ENCODE data around the gene PRKRIP1. TPM values are rescaled to one million over a fixed set of nuclear protein-coding genes. Genes with fewer than 3 reads are reported as not detected.

PRKRIP1 gene
- total and polyA plus RNA-seq, 4 donors, result 5.4 to 15.8 (median 7.1) TPM

DNA sequence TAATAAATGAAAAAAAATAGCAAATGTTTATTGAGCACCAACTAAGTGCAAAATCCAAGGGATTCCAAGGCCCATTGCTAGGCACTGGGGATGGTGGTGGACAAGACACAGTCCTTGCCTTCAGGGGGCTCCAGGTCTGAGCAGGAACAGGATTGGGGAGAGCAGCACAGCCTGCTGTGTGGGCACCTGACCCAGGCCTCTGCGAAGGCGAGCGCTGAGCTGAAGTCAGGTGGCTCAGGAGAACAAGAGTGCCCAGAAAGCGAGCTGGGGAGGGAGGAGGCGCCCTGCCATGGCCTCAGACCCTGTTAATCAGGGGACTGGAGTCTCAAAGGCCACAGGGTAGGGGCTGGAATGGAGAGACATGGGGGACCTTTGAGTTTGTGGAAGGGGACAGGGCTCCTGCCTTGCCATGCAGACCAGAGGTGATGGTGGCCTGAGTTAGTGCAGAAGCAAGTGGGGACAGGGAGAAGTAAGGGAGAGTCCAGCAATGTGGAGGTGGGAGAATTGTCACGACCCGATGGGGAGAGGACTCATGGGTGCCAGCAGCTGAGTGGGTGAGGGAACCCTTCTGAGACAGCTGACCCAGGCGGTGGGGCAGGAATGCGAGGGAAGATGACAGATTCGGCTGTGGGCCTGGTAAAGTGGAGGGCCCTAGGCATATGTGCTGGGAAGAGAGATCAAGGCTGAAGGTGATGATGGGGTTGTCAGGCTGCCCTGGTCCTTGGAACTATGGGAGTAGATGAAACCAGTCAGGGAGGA, 33.2 kb downstream of the PRKRIP1 start:
- Histone ChIP-seq H3K4me1 (ENCODE audit: control insufficient read depth in 4 of 4, insufficient read depth in 4 of 4, low read length in 3 of 4) (peaks cover 0 to 14% (median 11%) of the 10 kb centered on the region in 4 donors), H3K9me3 (ENCODE audit: control insufficient read depth in 4 of 4, low read length in 3 of 4) (no peaks in the 10 kb centered on the region), H3K27me3 (ENCODE audit: control insufficient read depth in 4 of 4, insufficient read depth in 4 of 4, low read length in 3 of 4) (no peaks in the 10 kb centered on the region), H3K4me3 (ENCODE audit: low read depth in 1 of 3, low read length in 3 of 3) (no peak overlapping the region), H3K9ac (ENCODE audit: low read depth in 1 of 2, low read length in 2 of 2) (no peak overlapping the region), H3K36me3 (ENCODE audit: control insufficient read depth in 4 of 4, insufficient read depth in 3 of 4, low read depth in 1 of 4, low read length in 3 of 4) (peaks cover 2 to 24% (median 5%) of the 10 kb centered on the region in 4 donors), H3K27ac (ENCODE audit: low read depth in 1 of 2, low read length in 2 of 2) (no peak overlapping the region)
- no peak for DNase-seq (ENCODE audit: low spot score)
- 96% methylated on average over 10 of the region's 10 CpGs for WGBS
- no peak for TF ChIP-seq NR2F2 (IDR thresholded peaks at IDR 0.05)

DNA sequence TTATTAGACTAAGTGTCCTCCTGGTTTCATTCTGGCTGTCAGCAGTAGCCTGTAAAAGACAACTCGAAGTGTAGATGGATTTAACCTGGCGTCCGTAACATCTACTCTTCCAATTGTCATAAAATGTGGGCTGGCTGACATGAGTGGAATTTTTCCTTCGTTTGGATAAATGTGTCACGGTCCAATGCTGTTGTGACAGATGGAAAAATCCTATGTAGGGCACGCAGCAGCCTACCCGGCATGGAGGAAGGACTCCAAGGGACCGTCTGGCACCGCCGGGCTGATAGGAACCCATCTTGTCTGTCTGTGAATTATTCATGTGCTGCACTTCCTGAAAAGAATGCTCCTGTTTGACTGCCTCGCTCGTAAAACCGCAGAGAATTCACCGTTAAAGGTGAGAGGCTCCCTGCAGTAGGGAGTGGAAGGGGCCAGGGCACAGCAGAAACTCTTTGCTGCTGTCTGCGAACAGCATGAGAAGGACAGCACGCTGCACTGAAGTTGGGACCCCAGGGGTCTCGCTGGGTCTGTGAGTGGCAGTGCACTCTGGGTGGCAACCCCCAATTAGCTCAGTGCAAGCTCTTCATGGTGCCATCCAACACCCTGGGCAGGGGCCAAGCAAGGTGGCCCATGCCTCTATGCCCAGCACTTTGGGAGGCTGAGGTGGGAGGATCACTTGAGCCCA, 35.6 kb downstream of the PRKRIP1 start:
- peaks cover 0 to 4% (median 0%) of the 10 kb centered on the region in 4 donors for H3K36me3 ChIP-seq (ENCODE audit: control insufficient read depth in 4 of 4, insufficient read depth in 3 of 4, low read depth in 1 of 4, low read length in 3 of 4)
- no peaks in the 10 kb centered on the region for H3K9me3 ChIP-seq (ENCODE audit: control insufficient read depth in 4 of 4, low read length in 3 of 4)
- H3K27ac ChIP-seq (ENCODE audit: low read depth in 1 of 2, low read length in 2 of 2), result peak overlapping the region; percentile 27 to 63
- no peaks in the 10 kb centered on the region for H3K27me3 ChIP-seq (ENCODE audit: control insufficient read depth in 4 of 4, insufficient read depth in 4 of 4, low read length in 3 of 4)
- DNase-seq (ENCODE audit: low spot score), result no peak
- H3K9ac ChIP-seq (ENCODE audit: low read depth in 1 of 2, low read length in 2 of 2), result no peak overlapping the region
- TF ChIP-seq, protein P1, sequence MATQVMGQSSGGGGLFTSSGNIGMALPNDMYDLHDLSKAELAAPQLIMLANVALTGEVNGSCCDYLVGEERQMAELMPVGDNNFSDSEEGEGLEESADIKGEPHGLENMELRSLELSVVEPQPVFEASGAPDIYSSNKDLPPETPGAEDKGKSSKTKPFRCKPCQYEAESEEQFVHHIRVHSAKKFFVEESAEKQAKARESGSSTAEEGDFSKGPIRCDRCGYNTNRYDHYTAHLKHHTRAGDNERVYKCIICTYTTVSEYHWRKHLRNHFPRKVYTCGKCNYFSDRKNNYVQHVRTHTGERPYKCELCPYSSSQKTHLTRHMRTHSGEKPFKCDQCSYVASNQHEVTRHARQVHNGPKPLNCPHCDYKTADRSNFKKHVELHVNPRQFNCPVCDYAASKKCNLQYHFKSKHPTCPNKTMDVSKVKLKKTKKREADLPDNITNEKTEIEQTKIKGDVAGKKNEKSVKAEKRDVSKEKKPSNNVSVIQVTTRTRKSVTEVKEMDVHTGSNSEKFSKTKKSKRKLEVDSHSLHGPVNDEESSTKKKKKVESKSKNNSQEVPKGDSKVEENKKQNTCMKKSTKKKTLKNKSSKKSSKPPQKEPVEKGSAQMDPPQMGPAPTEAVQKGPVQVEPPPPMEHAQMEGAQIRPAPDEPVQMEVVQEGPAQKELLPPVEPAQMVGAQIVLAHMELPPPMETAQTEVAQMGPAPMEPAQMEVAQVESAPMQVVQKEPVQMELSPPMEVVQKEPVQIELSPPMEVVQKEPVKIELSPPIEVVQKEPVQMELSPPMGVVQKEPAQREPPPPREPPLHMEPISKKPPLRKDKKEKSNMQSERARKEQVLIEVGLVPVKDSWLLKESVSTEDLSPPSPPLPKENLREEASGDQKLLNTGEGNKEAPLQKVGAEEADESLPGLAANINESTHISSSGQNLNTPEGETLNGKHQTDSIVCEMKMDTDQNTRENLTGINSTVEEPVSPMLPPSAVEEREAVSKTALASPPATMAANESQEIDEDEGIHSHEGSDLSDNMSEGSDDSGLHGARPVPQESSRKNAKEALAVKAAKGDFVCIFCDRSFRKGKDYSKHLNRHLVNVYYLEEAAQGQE (IDR thresholded peaks at IDR 0.05), result no peak
- peak; percentile 6 for TF ChIP-seq SP1 (IDR thresholded peaks at IDR 0.05)
- H3K4me3 ChIP-seq (ENCODE audit: low read depth in 1 of 3, low read length in 3 of 3), result no peak overlapping the region
- WGBS, result 61% methylated on average over 17 of the region's 17 CpGs
- H3K4me1 ChIP-seq (ENCODE audit: control insufficient read depth in 4 of 4, insufficient read depth in 4 of 4, low read length in 3 of 4), result peaks cover 0 to 15% (median 13%) of the 10 kb centered on the region in 4 donors

DNA sequence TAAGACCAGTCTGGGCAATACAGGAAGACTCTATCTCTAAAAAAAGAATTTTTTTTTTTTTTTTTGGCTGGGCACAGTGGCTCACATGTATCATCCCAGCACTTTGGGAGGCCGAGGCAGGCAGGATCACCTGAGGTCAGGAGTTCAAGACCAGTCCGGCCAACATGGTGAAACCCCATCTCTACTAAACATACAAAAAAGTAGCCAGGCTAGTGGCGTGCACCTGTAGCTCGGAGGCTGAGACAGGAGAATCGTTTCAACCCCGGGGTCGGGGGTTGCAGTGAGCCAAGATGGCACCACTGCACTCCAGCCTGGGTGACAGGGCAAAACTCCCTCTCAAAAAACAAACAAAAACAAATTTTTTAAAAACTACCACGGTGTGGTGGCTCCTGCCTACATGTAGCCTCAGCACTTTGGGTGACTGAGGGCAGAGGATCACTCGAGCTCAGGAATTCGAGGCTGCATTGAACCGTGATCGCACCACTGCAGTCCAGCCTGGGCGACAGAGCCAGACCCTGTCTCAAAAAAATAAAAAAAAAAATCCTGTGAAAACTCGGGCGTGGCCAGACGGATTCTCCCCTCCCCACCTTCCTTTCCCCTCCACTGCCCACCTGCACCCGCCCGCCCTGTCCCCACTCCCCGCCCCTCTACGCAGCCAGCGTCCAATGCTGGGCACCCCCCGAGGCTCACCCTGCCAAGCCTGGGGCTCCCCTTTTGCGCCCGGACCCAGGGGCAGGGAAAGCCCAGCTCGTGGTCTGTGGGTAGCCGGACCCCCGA, 36.5 kb downstream of the PRKRIP1 start:
- Histone ChIP-seq H3K27me3 (ENCODE audit: control insufficient read depth in 4 of 4, insufficient read depth in 4 of 4, low read length in 3 of 4) (no peaks in the 10 kb centered on the region), H3K4me3 (ENCODE audit: low read depth in 1 of 3, low read length in 3 of 3) (peak overlapping the region in 2 of 3 donors; percentile 34 to 80), H3K27ac (ENCODE audit: low read depth in 1 of 2, low read length in 2 of 2) (peak overlapping the region; percentile 44 to 52), H3K9me3 (ENCODE audit: control insufficient read depth in 4 of 4, low read length in 3 of 4) (no peaks in the 10 kb centered on the region), H3K9ac (ENCODE audit: low read depth in 1 of 2, low read length in 2 of 2) (no peak overlapping the region), H3K4me1 (ENCODE audit: control insufficient read depth in 4 of 4, insufficient read depth in 4 of 4, low read length in 3 of 4) (peaks cover 0 to 15% (median 13%) of the 10 kb centered on the region in 4 donors), H3K36me3 (ENCODE audit: control insufficient read depth in 4 of 4, insufficient read depth in 3 of 4, low read depth in 1 of 4, low read length in 3 of 4) (no peaks in the 10 kb centered on the region)
- no peak for DNase-seq (ENCODE audit: low spot score)
- WGBS, result 26% methylated on average over 27 of the region's 27 CpGs
- TF ChIP-seq, protein P2, sequence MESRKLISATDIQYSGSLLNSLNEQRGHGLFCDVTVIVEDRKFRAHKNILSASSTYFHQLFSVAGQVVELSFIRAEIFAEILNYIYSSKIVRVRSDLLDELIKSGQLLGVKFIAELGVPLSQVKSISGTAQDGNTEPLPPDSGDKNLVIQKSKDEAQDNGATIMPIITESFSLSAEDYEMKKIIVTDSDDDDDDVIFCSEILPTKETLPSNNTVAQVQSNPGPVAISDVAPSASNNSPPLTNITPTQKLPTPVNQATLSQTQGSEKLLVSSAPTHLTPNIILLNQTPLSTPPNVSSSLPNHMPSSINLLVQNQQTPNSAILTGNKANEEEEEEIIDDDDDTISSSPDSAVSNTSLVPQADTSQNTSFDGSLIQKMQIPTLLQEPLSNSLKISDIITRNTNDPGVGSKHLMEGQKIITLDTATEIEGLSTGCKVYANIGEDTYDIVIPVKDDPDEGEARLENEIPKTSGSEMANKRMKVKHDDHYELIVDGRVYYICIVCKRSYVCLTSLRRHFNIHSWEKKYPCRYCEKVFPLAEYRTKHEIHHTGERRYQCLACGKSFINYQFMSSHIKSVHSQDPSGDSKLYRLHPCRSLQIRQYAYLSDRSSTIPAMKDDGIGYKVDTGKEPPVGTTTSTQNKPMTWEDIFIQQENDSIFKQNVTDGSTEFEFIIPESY (IDR thresholded peaks at IDR 0.05), result no peak
- TF ChIP-seq, protein P1 (IDR thresholded peaks at IDR 0.05), result no peak
- no peak for TF ChIP-seq TAF1 (conservative IDR thresholded peaks at IDR 0.05)
- TF ChIP-seq SP1 (IDR thresholded peaks at IDR 0.05), result no peak
- TF ChIP-seq, protein P3, sequence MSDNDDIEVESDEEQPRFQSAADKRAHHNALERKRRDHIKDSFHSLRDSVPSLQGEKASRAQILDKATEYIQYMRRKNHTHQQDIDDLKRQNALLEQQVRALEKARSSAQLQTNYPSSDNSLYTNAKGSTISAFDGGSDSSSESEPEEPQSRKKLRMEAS (IDR thresholded peaks at IDR 0.05), result no peak
- TF ChIP-seq GABPA (IDR thresholded peaks at IDR 0.05 in 1 of 2, conservative IDR thresholded peaks at IDR 0.05 in 1 of 2), result no peak
- no peak for TF ChIP-seq RAD21 (IDR thresholded peaks at IDR 0.05)
- no peak for TF ChIP-seq EGR1 (IDR thresholded peaks at IDR 0.05; ENCODE audit: low read depth in 2 of 2)
- TF ChIP-seq, protein P4, sequence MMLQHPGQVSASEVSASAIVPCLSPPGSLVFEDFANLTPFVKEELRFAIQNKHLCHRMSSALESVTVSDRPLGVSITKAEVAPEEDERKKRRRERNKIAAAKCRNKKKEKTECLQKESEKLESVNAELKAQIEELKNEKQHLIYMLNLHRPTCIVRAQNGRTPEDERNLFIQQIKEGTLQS (IDR thresholded peaks at IDR 0.05), result no peak
- TF ChIP-seq NR2F2 (IDR thresholded peaks at IDR 0.05), result no peak

Measured in liver (tissue), 9 donors.